Testis (tissue), 2 donors: ENCODE measurements around the gene ZNF845.

Experiments
- CTCF ChIP-seq, 3 experiments: fragments of 450-650 bp in 2 of 3; fragments of 200-600 bp in 1 of 3; sonication (generic) in 1 of 3; IDR thresholded peaks; one replicate each; pipeline ENCODE4 v1.5.1; 2016 to 2019; ENCODE audit warnings: antibody characterized with exemption in 3 of 3, mild to moderate bottlenecking in 2 of 3, moderate library complexity in 1 of 3
- POLR2A ChIP-seq: fragments of 450-650 bp; IDR thresholded peaks from one replicate; pipeline ENCODE4 v1.6.1; 2017; ENCODE audit warnings: antibody characterized with exemption, mild to moderate bottlenecking, moderate library complexity

GRCh38 chr19:53374743-53375142 is 41.2 kb downstream of the ZNF845 start:
- TF ChIP-seq CTCF (IDR thresholded peaks at IDR 0.05) (no peak), POLR2A (no peak)
